GM19023 (cell line): ENCODE measurements around the gene PTGER2.

Experiments
- ATAC-seq: cut with Tn5 transposase; IDR thresholded peaks from one replicate; pipeline ENCODE4 v1.9.1; 2021; ENCODE audit warnings: mild to moderate bottlenecking, moderate library complexity; ENCODE audit not compliant: unreplicated experiment

Gene PTGER2

DNA sequence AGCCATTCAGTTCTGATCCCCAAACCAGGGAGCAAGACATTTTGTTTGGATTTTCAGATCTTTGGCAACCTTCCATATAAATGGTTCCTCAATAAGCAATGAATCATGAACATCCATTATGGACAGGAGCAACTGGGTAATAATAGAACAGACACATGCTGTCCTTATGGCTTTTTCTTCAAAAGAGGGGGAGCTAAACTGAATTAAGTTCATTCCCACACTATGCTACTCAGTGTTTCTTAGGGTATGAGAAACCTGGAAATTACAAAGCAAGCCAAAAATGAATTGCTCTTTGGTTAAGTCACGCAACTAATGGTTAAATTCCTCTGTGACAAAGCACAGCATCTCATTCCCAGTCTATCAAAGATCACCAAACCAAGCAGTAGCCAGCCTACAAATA lies 51.0 kb downstream of the PTGER2 start:
- no peak for ATAC-seq

DNA sequence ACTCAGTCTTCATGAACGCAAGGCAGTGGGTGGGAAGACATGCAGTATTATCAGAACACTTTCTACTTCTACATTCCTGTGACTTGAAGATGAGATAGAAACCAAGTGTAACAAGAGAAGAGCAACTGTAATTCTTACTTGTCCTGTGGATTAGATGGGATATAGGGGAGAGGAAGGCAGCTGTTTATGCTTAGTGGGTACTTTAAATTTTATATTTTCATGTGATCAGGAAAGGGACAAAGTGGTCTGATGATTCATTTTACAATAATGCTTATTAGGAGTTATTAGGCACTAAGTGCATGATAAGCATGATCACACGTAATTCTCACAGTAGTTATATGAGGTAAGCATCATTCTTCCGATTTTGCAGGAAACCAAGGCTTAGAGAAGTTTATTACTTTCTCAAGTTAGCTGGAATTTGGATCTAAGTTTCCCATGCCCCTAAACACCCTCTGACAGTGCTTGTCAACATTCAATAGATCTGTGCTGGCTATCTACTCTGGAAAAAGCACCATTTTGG lies 52.7 kb downstream of the PTGER2 start:
- ATAC-seq = no peak

DNA sequence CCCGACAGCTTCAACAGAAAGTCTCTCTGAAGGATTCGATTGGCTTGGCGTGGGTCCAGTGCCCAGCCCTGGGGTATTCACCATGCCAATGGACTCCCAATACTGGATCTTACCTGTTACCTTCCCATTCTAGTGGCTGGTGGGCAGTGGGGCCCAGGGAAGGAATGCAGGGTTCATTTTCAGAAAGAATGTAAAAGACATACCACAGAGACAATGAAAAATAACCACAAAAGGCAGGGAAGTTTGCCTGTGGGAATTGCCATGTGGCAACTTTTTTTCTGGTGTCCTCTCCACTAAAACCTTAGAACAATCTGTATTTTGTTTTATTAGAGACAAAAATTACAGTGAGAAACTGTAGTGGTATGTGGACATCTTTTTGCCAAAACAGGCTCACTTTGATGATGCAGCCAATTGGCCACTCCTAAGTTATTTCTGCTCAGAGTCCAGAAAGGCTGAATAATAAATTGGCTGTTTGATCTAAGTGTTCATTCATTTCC lies 55.2 kb downstream of the PTGER2 start:
- no peak for ATAC-seq

DNA sequence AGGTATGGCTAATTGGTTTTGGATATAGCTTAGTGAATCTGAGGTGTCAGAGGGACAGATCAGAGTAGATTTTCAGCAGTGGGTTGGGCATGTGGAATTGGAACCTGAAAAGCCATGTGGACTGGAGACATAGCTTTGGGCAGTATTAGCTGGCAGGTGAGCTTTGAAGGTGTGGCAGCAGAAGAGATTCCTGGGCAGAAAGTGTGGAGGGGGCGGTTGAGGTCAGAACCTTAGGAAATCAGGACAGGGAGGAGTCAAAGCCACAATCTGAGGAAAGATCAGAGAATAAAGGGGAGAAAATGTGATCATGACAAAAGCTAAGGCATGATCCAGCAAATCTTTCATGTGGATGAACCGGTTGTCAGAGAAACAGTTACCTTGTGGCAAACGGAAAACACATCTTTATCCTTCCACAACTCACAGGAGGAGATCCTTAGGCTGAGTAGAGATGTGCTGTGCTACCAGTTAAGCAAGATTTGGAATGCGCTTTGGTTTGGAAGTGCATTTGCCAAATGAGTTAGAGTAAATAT lies 56.4 kb downstream of the PTGER2 start:
- no peak for ATAC-seq

DNA sequence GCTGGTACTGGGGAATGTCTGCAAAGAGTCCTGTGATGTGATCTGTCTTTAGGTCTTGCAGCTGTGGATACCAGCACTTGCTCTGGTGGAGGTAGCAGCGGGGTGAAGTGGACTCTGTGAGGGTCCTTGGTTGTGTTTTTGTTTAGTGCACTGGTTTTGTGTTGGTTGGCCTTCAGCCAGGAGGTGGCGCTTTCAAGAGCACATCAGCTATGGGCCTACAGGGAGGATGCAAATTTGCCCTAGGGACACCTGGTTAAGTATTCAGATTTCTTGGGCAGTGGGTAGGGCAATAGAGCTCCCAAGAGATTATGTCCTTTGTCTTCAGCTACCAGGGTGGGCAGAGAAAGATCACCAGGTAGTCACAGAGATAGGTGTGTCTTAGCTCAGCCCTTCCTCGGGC lies 63.8 kb downstream of the PTGER2 start:
- ATAC-seq = no peak
